Measurements from ENCODE around the gene BPIFB1.

Gene BPIFB1

GRCh38 chr20:33318096-33318429, 35.0 kb downstream of the BPIFB1 start:
- H3K27me3 ChIP-seq (replicated peaks in 2 of 5; ENCODE audit: control insufficient read depth in 4 of 5, insufficient read depth in 5 of 5, low read length in 4 of 5), result peaks cover 0 to 16% (median 5%) of the 10 kb centered on the region in 5 experiments
- POLR2A ChIA-PET, result no interaction called here
- H3K4me1 ChIP-seq (ENCODE audit: control extremely low read depth in 1 of 4, control insufficient read depth in 4 of 4, insufficient read depth in 4 of 4, low read length in 3 of 4), result no peaks in the 10 kb centered on the region
- DNase-seq, result no peak
- no peak overlapping the region for H3K4me3 ChIP-seq (ENCODE audit: control insufficient read depth in 1 of 7, extremely low read depth in 1 of 7, insufficient read depth in 4 of 7, low read depth in 2 of 7, low read length in 6 of 7)
- 54% methylated on average over 2 of the region's 5 CpGs for WGBS (ENCODE audit: insufficient coverage)
- H3K27ac ChIP-seq (ENCODE audit: insufficient read depth in 1 of 2, low read depth in 1 of 2, low read length in 2 of 2, poor library complexity in 1 of 2, severe bottlenecking in 2 of 2), result no peak overlapping the region
- CTCF ChIA-PET, result no interaction called here
- H3K36me3 ChIP-seq (ENCODE audit: control insufficient read depth in 4 of 4, insufficient read depth in 4 of 4, low read length in 3 of 4), result no peaks in the 10 kb centered on the region
- H3K9me3 ChIP-seq (ENCODE audit: control extremely low read depth in 1 of 5, control insufficient read depth in 4 of 5, insufficient read depth in 2 of 5, low read depth in 1 of 5, low read length in 4 of 5), result no peaks in the 10 kb centered on the region

DNA sequence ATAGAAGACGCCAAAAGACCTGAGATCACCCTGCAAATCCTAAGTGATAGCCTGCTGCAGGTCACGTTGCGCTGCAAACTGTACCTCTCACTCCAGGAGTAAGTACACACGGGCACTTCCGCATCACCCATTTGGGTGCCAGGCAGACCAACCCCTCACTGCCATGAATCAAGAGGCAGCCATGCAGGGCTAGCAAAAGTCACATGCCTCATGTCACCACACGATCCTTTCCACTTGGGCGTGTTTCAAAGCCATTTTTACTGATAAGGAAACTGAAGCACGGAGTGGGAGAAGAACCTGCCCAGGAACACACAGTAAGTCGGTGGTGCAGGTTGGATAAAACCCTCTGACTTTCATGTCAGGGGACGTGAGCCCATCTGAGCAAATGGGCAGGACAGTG, 37.0 kb downstream of the BPIFB1 start:
- H3K36me3 ChIP-seq (ENCODE audit: control insufficient read depth in 4 of 4, insufficient read depth in 4 of 4, low read length in 3 of 4), result no peaks in the 10 kb centered on the region
- H3K27me3 ChIP-seq (replicated peaks in 2 of 5; ENCODE audit: control insufficient read depth in 4 of 5, insufficient read depth in 5 of 5, low read length in 4 of 5), result peaks cover 0 to 17% (median 5%) of the 10 kb centered on the region in 5 experiments
- H3K4me3 ChIP-seq (ENCODE audit: control insufficient read depth in 1 of 7, extremely low read depth in 1 of 7, insufficient read depth in 4 of 7, low read depth in 2 of 7, low read length in 6 of 7), result no peak overlapping the region
- ChIA-PET CTCF (no interaction called here), POLR2A (no interaction called here)
- H3K27ac ChIP-seq (ENCODE audit: insufficient read depth in 1 of 2, low read depth in 1 of 2, low read length in 2 of 2, poor library complexity in 1 of 2, severe bottlenecking in 2 of 2), result no peak overlapping the region
- WGBS (ENCODE audit: insufficient coverage), result 91% methylated on average over 10 of the region's 10 CpGs
- H3K9me3 ChIP-seq (ENCODE audit: control extremely low read depth in 1 of 5, control insufficient read depth in 4 of 5, insufficient read depth in 2 of 5, low read depth in 1 of 5, low read length in 4 of 5), result no peaks in the 10 kb centered on the region
- no peak for DNase-seq
- no peaks in the 10 kb centered on the region for H3K4me1 ChIP-seq (ENCODE audit: control extremely low read depth in 1 of 4, control insufficient read depth in 4 of 4, insufficient read depth in 4 of 4, low read length in 3 of 4)

GRCh38 chr20:33322456-33322855, 39.4 kb downstream of the BPIFB1 start:
- Histone ChIP-seq H3K4me3 (ENCODE audit: control insufficient read depth in 1 of 7, extremely low read depth in 1 of 7, insufficient read depth in 4 of 7, low read depth in 2 of 7, low read length in 6 of 7) (no peak overlapping the region), H3K4me1 (ENCODE audit: control extremely low read depth in 1 of 4, control insufficient read depth in 4 of 4, insufficient read depth in 4 of 4, low read length in 3 of 4) (no peaks in the 10 kb centered on the region), H3K27ac (ENCODE audit: insufficient read depth in 1 of 2, low read depth in 1 of 2, low read length in 2 of 2, poor library complexity in 1 of 2, severe bottlenecking in 2 of 2) (no peak overlapping the region), H3K9me3 (ENCODE audit: control extremely low read depth in 1 of 5, control insufficient read depth in 4 of 5, insufficient read depth in 2 of 5, low read depth in 1 of 5, low read length in 4 of 5) (no peaks in the 10 kb centered on the region), H3K36me3 (ENCODE audit: control insufficient read depth in 4 of 4, insufficient read depth in 4 of 4, low read length in 3 of 4) (no peaks in the 10 kb centered on the region), H3K27me3 (replicated peaks in 2 of 5; ENCODE audit: control insufficient read depth in 4 of 5, insufficient read depth in 5 of 5, low read length in 4 of 5) (peaks cover 0 to 14% (median 5%) of the 10 kb centered on the region in 5 experiments)
- WGBS (ENCODE audit: insufficient coverage), result 100% methylated on average over 1 of the region's 3 CpGs
- DNase-seq, result no peak
- POLR2A ChIA-PET, result no interaction called here
- CTCF ChIA-PET, result no interaction called here

DNA sequence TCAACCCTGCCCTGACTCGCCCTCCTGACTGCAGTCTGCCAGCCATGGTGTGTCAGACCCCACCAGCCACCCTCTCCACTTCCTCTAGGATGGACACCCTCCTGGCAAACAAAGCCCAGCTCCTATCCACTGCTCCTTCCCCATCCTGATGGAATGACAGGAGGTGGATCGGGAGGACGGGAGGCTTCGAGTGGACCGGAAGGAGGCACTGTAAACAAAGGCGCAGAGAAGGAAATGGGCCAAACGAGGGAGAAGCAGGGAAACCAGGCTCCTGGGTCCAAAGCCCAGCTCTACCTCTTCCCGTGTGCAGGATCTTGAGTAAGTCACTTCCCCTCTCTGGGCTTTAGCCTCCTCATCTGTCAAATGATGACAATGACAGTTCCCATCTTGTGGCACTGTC, 40.2 kb downstream of the BPIFB1 start:
- CTCF ChIA-PET, result no interaction called here
- WGBS (ENCODE audit: insufficient coverage), result 54% methylated on average over 7 of the region's 8 CpGs
- peaks cover 0 to 8% (median 3%) of the 10 kb centered on the region in 5 experiments for H3K27me3 ChIP-seq (replicated peaks in 2 of 5; ENCODE audit: control insufficient read depth in 4 of 5, insufficient read depth in 5 of 5, low read length in 4 of 5)

GRCh38 chr20:33325350-33325749, 42.3 kb downstream of the BPIFB1 start:
- CTCF ChIA-PET, result no interaction called here
- Histone ChIP-seq H3K27me3 (replicated peaks in 2 of 5; ENCODE audit: control insufficient read depth in 4 of 5, insufficient read depth in 5 of 5, low read length in 4 of 5) (peaks cover 0 to 19% (median 5%) of the 10 kb centered on the region in 5 experiments), H3K4me1 (ENCODE audit: control extremely low read depth in 1 of 4, control insufficient read depth in 4 of 4, insufficient read depth in 4 of 4, low read length in 3 of 4) (no peaks in the 10 kb centered on the region), H3K36me3 (ENCODE audit: control insufficient read depth in 4 of 4, insufficient read depth in 4 of 4, low read length in 3 of 4) (no peaks in the 10 kb centered on the region), H3K27ac (ENCODE audit: insufficient read depth in 1 of 2, low read depth in 1 of 2, low read length in 2 of 2, poor library complexity in 1 of 2, severe bottlenecking in 2 of 2) (no peak overlapping the region), H3K4me3 (ENCODE audit: control insufficient read depth in 1 of 7, extremely low read depth in 1 of 7, insufficient read depth in 4 of 7, low read depth in 2 of 7, low read length in 6 of 7) (no peak overlapping the region), H3K9me3 (ENCODE audit: control extremely low read depth in 1 of 5, control insufficient read depth in 4 of 5, insufficient read depth in 2 of 5, low read depth in 1 of 5, low read length in 4 of 5) (no peaks in the 10 kb centered on the region)
- POLR2A ChIA-PET, result no interaction called here
- 95% methylated on average over 2 of the region's 2 CpGs for WGBS (ENCODE audit: insufficient coverage)
- no peak for DNase-seq

More for the DNA sequence above, 40.2 kb downstream of the BPIFB1 start:
- no peak for DNase-seq
- no peaks in the 10 kb centered on the region for H3K9me3 ChIP-seq (ENCODE audit: control extremely low read depth in 1 of 5, control insufficient read depth in 4 of 5, insufficient read depth in 2 of 5, low read depth in 1 of 5, low read length in 4 of 5)
- no peak overlapping the region for H3K27ac ChIP-seq (ENCODE audit: insufficient read depth in 1 of 2, low read depth in 1 of 2, low read length in 2 of 2, poor library complexity in 1 of 2, severe bottlenecking in 2 of 2)
- H3K4me3 ChIP-seq (ENCODE audit: control insufficient read depth in 1 of 7, extremely low read depth in 1 of 7, insufficient read depth in 4 of 7, low read depth in 2 of 7, low read length in 6 of 7), result no peak overlapping the region
- POLR2A ChIA-PET, result no interaction called here
- H3K4me1 ChIP-seq (ENCODE audit: control extremely low read depth in 1 of 4, control insufficient read depth in 4 of 4, insufficient read depth in 4 of 4, low read length in 3 of 4), result no peaks in the 10 kb centered on the region
- H3K36me3 ChIP-seq (ENCODE audit: control insufficient read depth in 4 of 4, insufficient read depth in 4 of 4, low read length in 3 of 4), result no peaks in the 10 kb centered on the region

- no peaks in the 10 kb centered on the region for H3K36me3 ChIP-seq (ENCODE audit: control insufficient read depth in 4 of 4, insufficient read depth in 4 of 4, low read length in 3 of 4)
- H3K4me1 ChIP-seq (ENCODE audit: control extremely low read depth in 1 of 4, control insufficient read depth in 4 of 4, insufficient read depth in 4 of 4, low read length in 3 of 4), result no peaks in the 10 kb centered on the region
- H3K9me3 ChIP-seq (ENCODE audit: control extremely low read depth in 1 of 5, control insufficient read depth in 4 of 5, insufficient read depth in 2 of 5, low read depth in 1 of 5, low read length in 4 of 5), result no peaks in the 10 kb centered on the region
- no peak overlapping the region for H3K27ac ChIP-seq (ENCODE audit: insufficient read depth in 1 of 2, low read depth in 1 of 2, low read length in 2 of 2, poor library complexity in 1 of 2, severe bottlenecking in 2 of 2)
- 83% methylated on average over 12 of the region's 23 CpGs for WGBS (ENCODE audit: insufficient coverage)
- no peak for DNase-seq
- H3K4me3 ChIP-seq (ENCODE audit: control insufficient read depth in 1 of 7, extremely low read depth in 1 of 7, insufficient read depth in 4 of 7, low read depth in 2 of 7, low read length in 6 of 7), result no peak overlapping the region
- H3K27me3 ChIP-seq (replicated peaks in 2 of 5; ENCODE audit: control insufficient read depth in 4 of 5, insufficient read depth in 5 of 5, low read length in 4 of 5), result peaks cover 0 to 18% (median 5%) of the 10 kb centered on the region in 5 experiments
- POLR2A ChIA-PET, result no interaction called here
- CTCF ChIA-PET, result no interaction called here
Observed at GRCh38 chr20:33328157-33329137, 45.4 kb downstream of the BPIFB1 start.

- H3K27me3 ChIP-seq (replicated peaks in 2 of 5; ENCODE audit: control insufficient read depth in 4 of 5, insufficient read depth in 5 of 5, low read length in 4 of 5), result peaks cover 0 to 18% (median 5%) of the 10 kb centered on the region in 5 experiments
- 89% methylated on average over 17 of the region's 20 CpGs for WGBS (ENCODE audit: insufficient coverage)
- ChIA-PET CTCF (interaction anchor here (0.9 kb wide), 1 partner anchor 47 kb away, joined by 3 read pairs; no protein-coding TSS in a partner anchor), POLR2A (no interaction called here)
- no peak overlapping the region for H3K27ac ChIP-seq (ENCODE audit: insufficient read depth in 1 of 2, low read depth in 1 of 2, low read length in 2 of 2, poor library complexity in 1 of 2, severe bottlenecking in 2 of 2)
- no peaks in the 10 kb centered on the region for H3K36me3 ChIP-seq (ENCODE audit: control insufficient read depth in 4 of 4, insufficient read depth in 4 of 4, low read length in 3 of 4)
- DNase-seq, result no peak
- H3K4me1 ChIP-seq (ENCODE audit: control extremely low read depth in 1 of 4, control insufficient read depth in 4 of 4, insufficient read depth in 4 of 4, low read length in 3 of 4), result no peaks in the 10 kb centered on the region
- no peaks in the 10 kb centered on the region for H3K9me3 ChIP-seq (ENCODE audit: control extremely low read depth in 1 of 5, control insufficient read depth in 4 of 5, insufficient read depth in 2 of 5, low read depth in 1 of 5, low read length in 4 of 5)
- no peak overlapping the region for H3K4me3 ChIP-seq (ENCODE audit: control insufficient read depth in 1 of 7, extremely low read depth in 1 of 7, insufficient read depth in 4 of 7, low read depth in 2 of 7, low read length in 6 of 7)
Observed at GRCh38 chr20:33332905-33333456, 50.0 kb downstream of the BPIFB1 start.

Data from common myeloid progenitor, CD34-positive (primary cell).